Rectal smooth muscle tissue (tissue), 1 donor: ENCODE data around the gene TXLNA.
A peak's percentile ranks its signal among the peaks of the same experiment; 100 is the strongest.

ENCODE experiments used
- H3K27ac ChIP-seq: one replicate; pipeline ENCODE4 v1.7.0; 2013; ENCODE audit warnings: low read depth, low read length, inconsistent platforms
- H3K27me3 ChIP-seq: one replicate; pipeline ENCODE4 v1.7.0; 2013; ENCODE audit warnings: low read length; ENCODE audit not compliant: control insufficient read depth, insufficient read depth
- H3K36me3 ChIP-seq: one replicate; pipeline ENCODE4 v1.7.0; 2013; ENCODE audit warnings: low read length; ENCODE audit not compliant: control insufficient read depth, insufficient read depth
- H3K4me1 ChIP-seq: one replicate; pipeline ENCODE4 v1.7.0; 2013; ENCODE audit warnings: low read length; ENCODE audit not compliant: control insufficient read depth, insufficient read depth
- H3K4me3 ChIP-seq: one replicate; pipeline ENCODE4 v1.7.0; 2013; ENCODE audit warnings: low read length
- H3K9ac ChIP-seq: one replicate; pipeline ENCODE4 v1.7.0; 2013; ENCODE audit warnings: low read length

Gene TXLNA

GRCh38 chr1:32201011-32201855 lies 21.8 kb downstream of the TXLNA start:
- Histone ChIP-seq H3K9ac (peak overlapping the region; percentile 10), H3K4me3 (peak overlapping the region; percentile 74), H3K27me3 (no peaks in the 10 kb centered on the region), H3K27ac (peak overlapping the region; percentile 91), H3K36me3 (peaks cover 6% of the 10 kb centered on the region), H3K4me1 (peaks cover 26% of the 10 kb centered on the region)

- H3K9ac ChIP-seq, result peak overlapping the region; percentile 94
- H3K4me3 ChIP-seq, result peak overlapping the region; percentile 88
- no peaks in the 10 kb centered on the region for H3K27me3 ChIP-seq
- H3K27ac ChIP-seq, result no peak overlapping the region
- peaks cover 21% of the 10 kb centered on the region for H3K4me1 ChIP-seq
- H3K36me3 ChIP-seq, result no peaks in the 10 kb centered on the region
These were observed 25.5 kb downstream of the TXLNA start for GRCh38 chr1:32204943-32205361.

- Histone ChIP-seq H3K4me1 (peaks cover 19% of the 10 kb centered on the region), H3K27ac (no peak within 1 kb of the TSS), H3K27me3 (no peaks in the 10 kb centered on the region), H3K9ac (peak within 1 kb of the TSS; percentile 94), H3K36me3 (no peaks in the 10 kb centered on the region), H3K4me3 (peak within 1 kb of the TSS; percentile 88)
These were observed 26.2 kb downstream of the TXLNA start, which contains the start of gene IQCC for GRCh38 chr1:32205401-32206370. Gene IQCC, plus strand, starts transcription at chr1:32205671. Its CDS starts 11 bp downstream, at chr1:32205682.

GRCh38 chr1:32208469-32208868 lies 29.0 kb downstream of the TXLNA start:
- Histone ChIP-seq H3K4me1 (peaks cover 10% of the 10 kb centered on the region), H3K9ac (no peak overlapping the region), H3K36me3 (no peaks in the 10 kb centered on the region), H3K4me3 (no peak overlapping the region), H3K27ac (no peak overlapping the region), H3K27me3 (no peaks in the 10 kb centered on the region)

GRCh38 chr1:32208891-32209328 lies 29.4 kb downstream of the TXLNA start, which contains the start of gene DCDC2B:
Gene DCDC2B, plus strand, starts transcription at chr1:32209089. Its CDS starts 5 bp downstream, at chr1:32209094.
- no peak within 1 kb of the TSS for H3K4me3 ChIP-seq
- peaks cover 10% of the 10 kb centered on the region for H3K4me1 ChIP-seq
- H3K9ac ChIP-seq, result no peak within 1 kb of the TSS
- no peaks in the 10 kb centered on the region for H3K27me3 ChIP-seq
- H3K36me3 ChIP-seq, result no peaks in the 10 kb centered on the region
- H3K27ac ChIP-seq, result no peak within 1 kb of the TSS

- H3K27me3 ChIP-seq, result no peaks in the 10 kb centered on the region
- peaks cover 20% of the 10 kb centered on the region for H3K36me3 ChIP-seq
- no peak overlapping the region for H3K27ac ChIP-seq
- H3K9ac ChIP-seq, result no peak overlapping the region
- H3K4me1 ChIP-seq, result peaks cover 2% of the 10 kb centered on the region
- H3K4me3 ChIP-seq, result no peak overlapping the region
These were observed 36.4 kb downstream of the TXLNA start for GRCh38 chr1:32215629-32216480.

- H3K27ac ChIP-seq, result no peak overlapping the region
- no peaks in the 10 kb centered on the region for H3K27me3 ChIP-seq
- peaks cover 20% of the 10 kb centered on the region for H3K36me3 ChIP-seq
- no peak overlapping the region for H3K9ac ChIP-seq
- H3K4me3 ChIP-seq, result no peak overlapping the region
- H3K4me1 ChIP-seq, result peaks cover 7% of the 10 kb centered on the region
These were observed 37.1 kb downstream of the TXLNA start for GRCh38 chr1:32216566-32216965.

- Histone ChIP-seq H3K36me3 (peaks cover 20% of the 10 kb centered on the region), H3K4me1 (peaks cover 12% of the 10 kb centered on the region), H3K4me3 (no peak overlapping the region), H3K27me3 (no peaks in the 10 kb centered on the region), H3K27ac (no peak overlapping the region), H3K9ac (no peak overlapping the region)
These were observed 39.5 kb downstream of the TXLNA start for GRCh38 chr1:32219022-32219421.

- H3K4me1 ChIP-seq, result peaks cover 12% of the 10 kb centered on the region
- H3K4me3 ChIP-seq, result peak overlapping the region; percentile 97
- no peaks in the 10 kb centered on the region for H3K27me3 ChIP-seq
- H3K27ac ChIP-seq, result no peak overlapping the region
- no peak overlapping the region for H3K9ac ChIP-seq
- H3K36me3 ChIP-seq, result peaks cover 9% of the 10 kb centered on the region
These were observed 41.5 kb downstream of the TXLNA start for GRCh38 chr1:32220746-32221580.

- Histone ChIP-seq H3K9ac (peak overlapping the region; percentile 27), H3K36me3 (peaks cover 5% of the 10 kb centered on the region), H3K27ac (peak overlapping the region; percentile 94), H3K4me1 (peaks cover 12% of the 10 kb centered on the region), H3K4me3 (peak overlapping the region; percentile 97), H3K27me3 (no peaks in the 10 kb centered on the region)
These were observed 42.1 kb downstream of the TXLNA start for GRCh38 chr1:32221581-32221979.
